Parathyroid adenoma (tissue), 2 donors: Measurements from ENCODE around the gene GID8.

Source experiments
- H2AFZ ChIP-seq: fragments of 300-600 bp; sonication (generic); one replicate; pipeline ENCODE4 v1.7.0; 2017; ENCODE audit warnings: antibody characterized with exemption, mild to moderate bottlenecking
- H3K27ac ChIP-seq: fragments of 300-600 bp; sonication (generic); one replicate; pipeline ENCODE4 v1.7.0; 2017
- H3K27me3 ChIP-seq: fragments of 300-600 bp; sonication (generic); one replicate; pipeline ENCODE4 v1.7.0; 2017; ENCODE audit warnings: low read length; ENCODE audit not compliant: control insufficient read depth, insufficient read depth
- H3K36me3 ChIP-seq: fragments of 300-600 bp; sonication (generic); one replicate; pipeline ENCODE4 v1.7.0; 2017; ENCODE audit warnings: low read length; ENCODE audit not compliant: control insufficient read depth, insufficient read depth
- H3K4me1 ChIP-seq: fragments of 300-600 bp; sonication (generic); one replicate; pipeline ENCODE4 v1.7.0; 2017; ENCODE audit warnings: control low read depth
- H3K4me2 ChIP-seq: fragments of 300-600 bp; sonication (generic); one replicate; pipeline ENCODE4 v1.7.0; 2017; ENCODE audit warnings: low read length
- H3K4me3 ChIP-seq: fragments of 300-600 bp; sonication (generic); one replicate; pipeline ENCODE4 v1.7.0; 2017; ENCODE audit warnings: low read depth, low read length
- H3K79me2 ChIP-seq: fragments of 300-600 bp; sonication (generic); one replicate; pipeline ENCODE4 v1.7.0; 2017; ENCODE audit warnings: control low read depth
- H3K9ac ChIP-seq: fragments of 300-600 bp; sonication (generic); one replicate; pipeline ENCODE4 v1.7.0; 2017; ENCODE audit warnings: mild to moderate bottlenecking
- H3K9me3 ChIP-seq: fragments of 300-600 bp; sonication (generic); one replicate; pipeline ENCODE4 v1.7.0; 2017; ENCODE audit warnings: low read length; ENCODE audit not compliant: control insufficient read depth
- TF ChIP-seq, protein P1 (sequence below): fragments of 300-600 bp; sonication (generic); IDR thresholded peaks from one replicate; pipeline ENCODE4 v1.7.0; 2017; ENCODE audit warnings: antibody characterized with exemption, mild to moderate bottlenecking
- donor health status: primary hyperparathyroidism.

The GID8 gene

DNA sequence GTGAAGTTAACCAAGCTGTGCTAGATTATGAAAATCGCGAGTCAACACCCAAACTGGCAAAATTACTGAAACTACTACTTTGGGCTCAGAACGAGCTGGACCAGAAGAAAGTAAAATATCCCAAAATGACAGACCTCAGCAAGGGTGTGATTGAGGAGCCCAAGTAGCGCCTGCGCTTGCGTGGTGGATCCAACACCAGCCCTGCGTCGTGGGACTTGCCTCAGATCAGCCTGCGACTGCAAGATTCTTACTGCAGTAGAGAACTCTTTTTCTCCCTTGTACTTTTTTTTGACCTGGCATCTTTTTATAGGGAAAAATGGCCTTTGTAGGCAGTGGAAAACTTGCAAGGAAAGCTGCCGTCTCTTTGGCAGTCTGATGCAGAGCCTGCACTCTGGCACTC lies 6.8 kb downstream of the GID8 start:
- no peak overlapping the region for H3K4me3 ChIP-seq
- no peak overlapping the region for H3K27ac ChIP-seq
- peaks cover 30% of the 10 kb centered on the region for H3K79me2 ChIP-seq
- no peaks in the 10 kb centered on the region for H3K36me3 ChIP-seq
- no peaks in the 10 kb centered on the region for H3K4me1 ChIP-seq
- no peaks in the 10 kb centered on the region for H3K9me3 ChIP-seq
- no peaks in the 10 kb centered on the region for H3K27me3 ChIP-seq
- no peak overlapping the region for H3K9ac ChIP-seq
- H3K4me2 ChIP-seq = no peak overlapping the region
- H2AFZ ChIP-seq = no peak overlapping the region
- TF ChIP-seq, protein P1, sequence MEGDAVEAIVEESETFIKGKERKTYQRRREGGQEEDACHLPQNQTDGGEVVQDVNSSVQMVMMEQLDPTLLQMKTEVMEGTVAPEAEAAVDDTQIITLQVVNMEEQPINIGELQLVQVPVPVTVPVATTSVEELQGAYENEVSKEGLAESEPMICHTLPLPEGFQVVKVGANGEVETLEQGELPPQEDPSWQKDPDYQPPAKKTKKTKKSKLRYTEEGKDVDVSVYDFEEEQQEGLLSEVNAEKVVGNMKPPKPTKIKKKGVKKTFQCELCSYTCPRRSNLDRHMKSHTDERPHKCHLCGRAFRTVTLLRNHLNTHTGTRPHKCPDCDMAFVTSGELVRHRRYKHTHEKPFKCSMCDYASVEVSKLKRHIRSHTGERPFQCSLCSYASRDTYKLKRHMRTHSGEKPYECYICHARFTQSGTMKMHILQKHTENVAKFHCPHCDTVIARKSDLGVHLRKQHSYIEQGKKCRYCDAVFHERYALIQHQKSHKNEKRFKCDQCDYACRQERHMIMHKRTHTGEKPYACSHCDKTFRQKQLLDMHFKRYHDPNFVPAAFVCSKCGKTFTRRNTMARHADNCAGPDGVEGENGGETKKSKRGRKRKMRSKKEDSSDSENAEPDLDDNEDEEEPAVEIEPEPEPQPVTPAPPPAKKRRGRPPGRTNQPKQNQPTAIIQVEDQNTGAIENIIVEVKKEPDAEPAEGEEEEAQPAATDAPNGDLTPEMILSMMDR = no peak

DNA sequence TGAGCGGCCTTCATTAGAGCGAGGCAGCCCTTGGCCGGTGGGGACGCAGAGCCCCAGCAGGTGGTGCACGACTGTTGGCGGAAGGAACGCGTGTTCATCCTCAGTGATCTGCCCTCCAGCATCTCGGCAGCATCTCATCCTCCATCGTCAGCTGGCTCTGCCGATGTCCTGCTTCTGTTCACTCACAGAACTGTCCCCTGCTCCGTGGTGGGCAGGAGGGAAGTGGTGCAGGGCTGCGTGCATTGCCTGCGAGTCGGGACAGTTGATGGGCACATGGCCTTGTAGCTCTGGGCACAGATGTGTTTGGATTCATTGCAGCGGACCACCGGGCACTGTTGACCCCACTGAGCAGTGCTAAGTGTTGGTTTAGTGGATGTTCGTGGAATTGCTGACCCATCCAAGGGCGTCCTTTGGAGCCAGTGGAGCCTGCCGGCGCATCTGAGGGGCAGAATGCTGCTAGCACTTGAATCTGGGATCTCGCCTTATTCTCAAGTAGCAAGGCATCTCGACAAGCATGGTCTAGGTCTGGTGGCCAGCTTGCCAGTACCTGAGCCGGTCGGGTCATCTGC lies 7.9 kb downstream of the GID8 start:
- Histone ChIP-seq H3K4me1 (no peaks in the 10 kb centered on the region), H3K27ac (no peak overlapping the region), H3K36me3 (no peaks in the 10 kb centered on the region), H2AFZ (no peak overlapping the region), H3K4me2 (no peak overlapping the region), H3K27me3 (no peaks in the 10 kb centered on the region), H3K79me2 (peaks cover 24% of the 10 kb centered on the region), H3K4me3 (no peak overlapping the region), H3K9me3 (no peaks in the 10 kb centered on the region), H3K9ac (no peak overlapping the region)
- TF ChIP-seq, protein P1 = no peak

DNA sequence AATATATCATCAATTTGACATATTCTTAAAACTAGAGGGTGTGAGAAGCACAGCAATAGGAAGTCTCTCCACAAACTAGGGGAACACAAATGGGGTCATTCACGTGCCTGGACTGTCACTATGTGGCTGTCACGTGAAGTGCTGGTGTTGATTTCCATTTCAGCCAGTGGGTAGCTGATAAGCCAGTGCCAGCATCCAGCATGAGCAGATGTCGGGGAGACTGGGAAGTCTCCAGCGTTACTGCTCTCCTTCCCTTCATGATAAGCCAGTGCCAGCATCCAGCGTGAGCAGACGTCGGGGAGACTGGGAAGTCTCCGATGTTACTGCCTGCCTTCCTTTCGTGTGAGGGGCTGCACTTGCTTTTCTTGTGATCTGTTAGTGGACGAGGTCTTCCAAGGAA lies 9.0 kb downstream of the GID8 start:
- H3K9ac ChIP-seq = no peak overlapping the region
- H3K4me2 ChIP-seq = no peak overlapping the region
- no peaks in the 10 kb centered on the region for H3K9me3 ChIP-seq
- H3K27me3 ChIP-seq = no peaks in the 10 kb centered on the region
- no peaks in the 10 kb centered on the region for H3K36me3 ChIP-seq
- H2AFZ ChIP-seq = no peak overlapping the region
- no peak overlapping the region for H3K27ac ChIP-seq
- TF ChIP-seq, protein P1 = no peak
- H3K4me3 ChIP-seq = no peak overlapping the region
- H3K79me2 ChIP-seq = peaks cover 19% of the 10 kb centered on the region
- no peaks in the 10 kb centered on the region for H3K4me1 ChIP-seq

DNA sequence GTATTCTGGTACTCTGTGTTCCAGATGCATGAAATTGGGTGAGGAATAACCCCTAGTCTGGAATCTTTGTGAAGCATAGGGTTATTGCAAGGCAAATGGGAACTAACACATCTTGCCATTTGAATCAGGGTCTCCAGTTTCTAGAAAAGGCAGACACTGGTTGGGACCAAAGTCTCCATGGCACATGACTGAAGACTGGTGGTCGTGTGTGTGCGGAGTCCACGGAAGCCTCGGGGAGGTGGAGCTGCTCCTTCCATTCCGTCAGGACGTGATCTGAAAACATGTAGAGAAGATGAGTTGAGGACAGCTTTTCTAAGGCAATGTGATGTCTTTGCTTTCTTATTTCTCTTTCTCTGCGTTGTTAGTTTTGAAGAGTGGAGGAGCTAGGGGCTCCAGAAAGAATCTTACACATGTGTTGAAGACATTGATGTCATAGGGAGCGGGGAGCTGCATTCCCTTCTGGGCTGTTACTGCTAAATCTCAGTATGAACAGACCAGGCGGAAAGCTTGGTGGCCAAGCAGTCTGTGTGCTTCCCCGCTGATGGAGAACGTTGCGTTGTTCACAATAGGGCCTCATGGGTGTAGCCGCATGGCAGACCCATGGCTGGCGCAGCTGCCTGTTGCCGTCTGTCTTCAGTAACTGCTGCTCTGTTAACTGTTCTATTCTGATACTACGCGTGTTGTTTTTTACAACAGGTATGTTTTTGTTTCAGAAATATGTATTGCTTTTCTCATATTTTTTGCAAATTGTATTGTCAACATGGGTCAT lies 9.8 kb downstream of the GID8 start:
- Histone ChIP-seq H3K36me3 (no peaks in the 10 kb centered on the region), H3K4me3 (no peak overlapping the region), H3K4me1 (no peaks in the 10 kb centered on the region), H3K27ac (no peak overlapping the region), H3K9ac (no peak overlapping the region), H3K9me3 (no peaks in the 10 kb centered on the region), H3K4me2 (no peak overlapping the region), H2AFZ (no peak overlapping the region), H3K79me2 (peaks cover 17% of the 10 kb centered on the region), H3K27me3 (no peaks in the 10 kb centered on the region)
- TF ChIP-seq, protein P1 = no peak
